Hepatocyte (in vitro differentiated cells): ENCODE data around the gene SDK1. TPM values are rescaled to one million over a fixed set of nuclear protein-coding genes. Genes with fewer than 3 reads are reported as not detected.

Experiments used
- DNase-seq: peaks from one replicate; pipeline ENCODE4 v3.0.0-alpha.2; 2016; ENCODE audit warnings: low spot score
- H2AFZ ChIP-seq: fragments of 200-600 bp; sonication (generic); 2 replicates; pipeline ENCODE4 v1.6.0; 2016; ENCODE audit warnings: antibody characterized with exemption, mild to moderate bottlenecking
- H3K27ac ChIP-seq: fragments of 200-600 bp; sonication (generic); 2 replicates; pipeline ENCODE4 v1.5.1; 2016; ENCODE audit warnings: mild to moderate bottlenecking
- H3K27me3 ChIP-seq: fragments of 200-600 bp; sonication (generic); 2 replicates; pipeline ENCODE4 v1.6.1; 2016
- H3K36me3 ChIP-seq: fragments of 200-600 bp; sonication (generic); replicated peaks from 2 replicates; pipeline ENCODE4 v1.5.1; 2016; ENCODE audit warnings: low read depth; ENCODE audit not compliant: insufficient read depth
- H3K4me1 ChIP-seq: fragments of 200-600 bp; sonication (generic); 2 replicates; pipeline ENCODE4 v1.5.1; 2016; ENCODE audit warnings: mild to moderate bottlenecking, moderate library complexity; ENCODE audit not compliant: insufficient read depth
- H3K4me2 ChIP-seq: fragments of 200-600 bp; sonication (generic); 2 replicates; pipeline ENCODE4 v1.6.0; 2016
- H3K4me3 ChIP-seq: fragments of 200-600 bp; sonication (generic); 2 replicates; pipeline ENCODE4 v1.5.1; 2016; ENCODE audit warnings: mild to moderate bottlenecking
- H3K79me2 ChIP-seq: fragments of 200-600 bp; sonication (generic); 2 replicates; pipeline ENCODE4 v1.6.0; 2017; ENCODE audit warnings: mild to moderate bottlenecking
- H3K9me2 ChIP-seq: fragments of 200-600 bp; sonication (generic); replicated peaks from 2 replicates; pipeline ENCODE4 v1.6.0; 2017; ENCODE audit warnings: mild to moderate bottlenecking; ENCODE audit not compliant: insufficient read depth
- H3K9me3 ChIP-seq: fragments of 200-600 bp; sonication (generic); 2 replicates; pipeline ENCODE4 v1.5.1; 2016; ENCODE audit warnings: low read depth, mild to moderate bottlenecking
- H4K20me1 ChIP-seq: fragments of 200-600 bp; sonication (generic); 2 replicates; pipeline ENCODE4 v1.6.0; 2016; ENCODE audit warnings: mild to moderate bottlenecking; ENCODE audit not compliant: insufficient read depth, poor library complexity, severe bottlenecking
- CTCF ChIP-seq: fragments of 200-600 bp; sonication (generic); IDR thresholded peaks from 2 replicates; pipeline ENCODE4 v1.5.1; 2016; ENCODE audit warnings: antibody characterized with exemption, mild to moderate bottlenecking; ENCODE audit not compliant: poor library complexity
- EZH2 ChIP-seq: fragments of 200-600 bp; sonication (generic); IDR thresholded peaks from 2 replicates; pipeline ENCODE4 v1.6.1; 2016; ENCODE audit warnings: antibody characterized with exemption, mild to moderate bottlenecking, borderline replicate concordance
- EZH2phosphoT487 ChIP-seq: fragments of 200-600 bp; sonication (generic); IDR thresholded peaks from one replicate; pipeline ENCODE4 v1.6.1; 2018; ENCODE audit warnings: antibody characterized with exemption, mild to moderate bottlenecking, low read depth, moderate library complexity; ENCODE audit not compliant: unreplicated experiment, severe bottlenecking
- WGBS: methylation state at CpG from one replicate; pipeline ENCODE4 v1.1.6; 2016; ENCODE audit warnings: low lambda C conversion rate; ENCODE audit errors: missing lambda C conversion rate; 5-methylcytosine and 5-hydroxymethylcytosine counted together
- polyA plus RNA-seq: library from polyadenylated mRNA; unstranded; fragments of >200 nt; fragmentation: Nextera tagmentation; extraction: Ambion mirVana; gene quantifications from 2 replicates; pipeline ENCODE4 v1.2.1, GENCODE V29; 2016
- total RNA-seq: library from RNA; depleted of rRNA; stranded (reverse); fragments of >200 nt; gene quantifications from 2 replicates; pipeline ENCODE4 v1.2.3, GENCODE V29; 2014

The SDK1 gene
- total and polyA plus RNA-seq, 2 experiments from 2014 or later, result 4.3 to 10.0 TPM

- H3K9me2 ChIP-seq, result no peaks in the 10 kb centered on the region
- H3K4me3 ChIP-seq, result no peak overlapping the region
- no peaks in the 10 kb centered on the region for H3K27me3 ChIP-seq
- H3K27ac ChIP-seq, result peak overlapping the region; percentile 61
- H3K4me2 ChIP-seq, result peak overlapping the region; percentile 56
- H3K36me3 ChIP-seq, result no peaks in the 10 kb centered on the region
- no peak for TF ChIP-seq CTCF
- no peak for TF ChIP-seq EZH2phosphoT487
- no peak for TF ChIP-seq EZH2
- 2% methylated on average over 2 of the region's 2 CpGs for WGBS
- H3K9me3 ChIP-seq, result no peaks in the 10 kb centered on the region
- H4K20me1 ChIP-seq, result no peaks in the 10 kb centered on the region
- peaks cover 5% of the 10 kb centered on the region for H3K79me2 ChIP-seq
- peak; percentile 26 for DNase-seq
- H2AFZ ChIP-seq, result no peak overlapping the region
- H3K4me1 ChIP-seq, result peaks cover 18% of the 10 kb centered on the region
Measured at GRCh38 chr7:3520206-3520605, 219.2 kb downstream of the SDK1 start.

GRCh38 chr7:3527496-3528124, 226.6 kb downstream of the SDK1 start:
- Histone ChIP-seq H3K4me3 (no peak overlapping the region), H3K36me3 (no peaks in the 10 kb centered on the region), H3K4me1 (no peaks in the 10 kb centered on the region), H3K79me2 (peaks cover 7% of the 10 kb centered on the region), H3K9me3 (no peaks in the 10 kb centered on the region), H3K9me2 (no peaks in the 10 kb centered on the region), H3K4me2 (no peak overlapping the region), H3K27ac (no peak overlapping the region), H4K20me1 (no peaks in the 10 kb centered on the region), H2AFZ (no peak overlapping the region), H3K27me3 (no peaks in the 10 kb centered on the region)
- TF ChIP-seq EZH2phosphoT487, result no peak
- no peak for TF ChIP-seq CTCF
- no peak for TF ChIP-seq EZH2
- WGBS, result 100% methylated on average over 2 of the region's 2 CpGs
- no peak for DNase-seq

- 35% methylated on average over 1 of the region's 1 CpG for WGBS
- TF ChIP-seq CTCF (no peak), EZH2 (no peak), EZH2phosphoT487 (no peak)
- no peak overlapping the region for H2AFZ ChIP-seq
Measured at GRCh38 chr7:3533040-3533439, 232.0 kb downstream of the SDK1 start.

More at GRCh38 chr7:3533040-3533439, 232.0 kb downstream of the SDK1 start:
- no peak overlapping the region for H3K4me3 ChIP-seq
- no peaks in the 10 kb centered on the region for H4K20me1 ChIP-seq
- no peaks in the 10 kb centered on the region for H3K79me2 ChIP-seq
- no peak overlapping the region for H3K4me2 ChIP-seq
- no peaks in the 10 kb centered on the region for H3K9me2 ChIP-seq
- H3K36me3 ChIP-seq, result no peaks in the 10 kb centered on the region
- no peaks in the 10 kb centered on the region for H3K9me3 ChIP-seq
- DNase-seq, result no peak
- no peaks in the 10 kb centered on the region for H3K27me3 ChIP-seq
- H3K27ac ChIP-seq, result no peak overlapping the region
- peaks cover 7% of the 10 kb centered on the region for H3K4me1 ChIP-seq
